GM12873 (cell line): ENCODE results near the gene CDC37L1.

Source experiments
- TF ChIP-seq, protein P1 (sequence below): IDR thresholded peaks from 2 replicates; pipeline ENCODE4 v1.5.1; 2012; ENCODE audit warnings: low read depth, mild to moderate bottlenecking, moderate library complexity, low read length, control low read depth; ENCODE audit not compliant: insufficient read depth; ENCODE audit errors: missing control alignments

The CDC37L1 gene

DNA sequence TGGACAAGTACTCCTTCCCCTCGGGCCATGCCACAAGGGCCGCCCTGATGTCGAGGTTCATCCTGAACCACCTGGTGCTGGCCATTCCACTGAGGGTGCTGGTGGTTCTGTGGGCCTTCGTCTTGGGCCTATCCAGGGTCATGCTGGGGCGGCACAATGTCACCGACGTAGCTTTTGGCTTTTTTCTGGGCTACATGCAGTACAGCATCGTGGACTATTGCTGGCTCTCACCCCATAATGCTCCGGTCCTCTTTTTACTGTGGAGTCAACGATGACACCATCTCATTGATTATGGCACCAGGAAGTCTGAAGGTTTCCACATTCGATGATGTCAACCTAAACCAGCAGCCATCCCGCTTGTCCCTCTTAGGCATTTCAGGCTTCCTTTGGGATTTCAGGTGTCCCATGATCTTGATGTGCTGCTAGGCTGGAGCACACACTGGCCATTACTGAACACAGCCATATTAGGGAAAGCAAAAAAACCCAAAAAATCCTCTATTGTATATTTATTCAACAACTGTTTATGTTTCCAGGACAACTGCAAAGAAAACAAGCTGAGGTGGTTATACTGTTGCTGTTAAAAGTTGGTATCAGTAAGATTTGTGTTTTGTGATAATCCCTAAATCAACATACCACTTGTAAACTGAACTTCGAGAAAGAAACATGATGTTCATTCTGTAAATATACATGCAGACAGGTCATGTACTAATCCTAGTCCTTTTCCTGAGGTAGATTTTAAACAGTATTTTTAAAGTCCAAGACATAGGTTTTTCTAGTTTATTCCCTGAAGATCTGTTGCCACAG is 16.2 kb upstream of the CDC37L1 start:
- TF ChIP-seq, protein P1, sequence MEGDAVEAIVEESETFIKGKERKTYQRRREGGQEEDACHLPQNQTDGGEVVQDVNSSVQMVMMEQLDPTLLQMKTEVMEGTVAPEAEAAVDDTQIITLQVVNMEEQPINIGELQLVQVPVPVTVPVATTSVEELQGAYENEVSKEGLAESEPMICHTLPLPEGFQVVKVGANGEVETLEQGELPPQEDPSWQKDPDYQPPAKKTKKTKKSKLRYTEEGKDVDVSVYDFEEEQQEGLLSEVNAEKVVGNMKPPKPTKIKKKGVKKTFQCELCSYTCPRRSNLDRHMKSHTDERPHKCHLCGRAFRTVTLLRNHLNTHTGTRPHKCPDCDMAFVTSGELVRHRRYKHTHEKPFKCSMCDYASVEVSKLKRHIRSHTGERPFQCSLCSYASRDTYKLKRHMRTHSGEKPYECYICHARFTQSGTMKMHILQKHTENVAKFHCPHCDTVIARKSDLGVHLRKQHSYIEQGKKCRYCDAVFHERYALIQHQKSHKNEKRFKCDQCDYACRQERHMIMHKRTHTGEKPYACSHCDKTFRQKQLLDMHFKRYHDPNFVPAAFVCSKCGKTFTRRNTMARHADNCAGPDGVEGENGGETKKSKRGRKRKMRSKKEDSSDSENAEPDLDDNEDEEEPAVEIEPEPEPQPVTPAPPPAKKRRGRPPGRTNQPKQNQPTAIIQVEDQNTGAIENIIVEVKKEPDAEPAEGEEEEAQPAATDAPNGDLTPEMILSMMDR = no peak

DNA sequence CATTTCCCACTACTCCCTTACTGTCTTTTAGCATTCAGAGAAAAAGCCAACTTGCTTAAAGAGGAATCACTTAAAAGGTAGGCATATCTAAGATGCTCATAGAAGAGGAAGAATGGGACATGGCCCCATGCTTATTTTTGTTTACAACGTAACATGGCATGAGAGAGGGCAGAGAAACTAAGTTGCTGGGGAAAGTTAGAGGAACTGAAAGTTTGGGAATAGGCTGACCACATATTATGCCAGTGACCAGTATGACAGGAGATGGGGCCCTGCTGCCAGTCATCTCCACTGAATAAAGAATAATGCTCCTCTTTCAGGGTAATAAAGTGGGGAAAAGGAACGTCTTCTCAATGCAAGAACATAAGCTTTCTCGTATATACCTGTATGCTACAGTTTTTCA is 15.4 kb upstream of the CDC37L1 start:
- TF ChIP-seq, protein P1 = no peak

DNA sequence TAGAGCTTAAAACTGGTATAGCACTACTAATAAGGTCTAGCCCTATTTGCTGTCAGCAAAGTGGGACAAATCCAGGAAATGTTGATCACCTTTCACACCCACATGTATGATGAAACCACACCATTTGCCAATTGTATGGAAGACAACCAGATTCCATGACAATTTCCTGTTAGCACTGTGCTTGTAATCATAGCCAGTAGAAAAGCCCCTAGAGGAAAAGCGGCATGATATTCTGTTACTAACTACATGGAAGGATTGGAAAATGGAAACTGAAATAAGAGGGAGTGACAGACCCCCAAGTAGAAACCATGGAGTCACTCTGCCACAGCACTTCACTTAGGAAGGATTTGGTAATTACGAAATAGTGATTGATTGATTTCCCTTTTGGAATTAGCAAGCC is 14.0 kb upstream of the CDC37L1 start:
- TF ChIP-seq, protein P1 = no peak

DNA sequence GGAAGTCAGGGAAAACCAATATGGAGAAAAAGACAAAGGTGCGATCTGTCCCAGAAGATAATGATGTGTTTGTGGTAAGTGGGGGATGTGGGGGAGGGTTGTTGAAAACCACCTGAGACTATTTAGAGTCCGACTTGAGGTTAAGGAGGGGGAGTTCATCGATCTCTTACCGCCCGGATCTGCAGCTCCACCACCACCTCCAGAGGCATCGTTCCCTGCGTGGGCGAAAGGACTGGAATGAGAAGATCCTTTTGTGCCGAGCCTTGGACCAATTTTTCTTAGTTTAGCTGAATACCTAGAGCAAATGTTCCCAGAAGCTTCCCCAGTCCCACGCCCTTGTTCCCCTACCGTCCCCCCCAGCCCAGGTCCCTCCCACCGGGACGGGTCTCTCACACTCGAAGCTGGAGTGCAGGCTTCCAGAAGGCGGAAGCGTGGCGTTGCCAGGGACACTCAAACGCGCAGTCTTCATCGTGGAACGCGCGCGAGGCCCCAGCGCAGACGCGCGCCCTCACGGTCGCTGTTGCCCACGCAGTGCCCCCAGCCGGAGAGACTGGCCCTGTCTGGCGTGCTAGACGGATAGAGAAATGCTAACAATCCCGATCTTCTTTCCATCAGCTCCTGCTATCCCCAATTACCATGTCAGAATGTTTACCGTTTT is 13.2 kb upstream of the CDC37L1 start, which contains the start of gene SPATA6L:
Gene SPATA6L (minus strand): TSS at position 439 of the 658 bp plus-strand sequence. CDS start 230 bp downstream, at position 209.
- TF ChIP-seq, protein P1 = peak; percentile 20

DNA sequence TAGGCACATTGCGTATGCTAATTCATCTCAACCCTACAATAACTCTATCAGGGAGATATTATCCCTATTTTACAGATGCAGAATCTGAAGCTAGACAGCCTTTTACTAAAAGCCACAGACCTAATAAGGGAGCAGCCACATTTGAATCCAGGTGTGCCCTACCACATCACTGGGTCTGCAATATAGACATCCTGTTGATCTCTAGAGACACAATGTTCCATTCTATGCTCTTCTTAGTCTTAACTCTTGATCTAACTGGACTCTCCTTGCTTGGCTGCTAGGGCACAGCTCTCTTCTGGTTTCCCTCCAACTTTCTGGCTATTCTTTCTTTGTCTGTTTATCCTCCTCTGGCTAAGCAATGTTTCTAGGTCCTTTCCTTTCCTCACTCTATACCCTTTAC is 11.7 kb upstream of the CDC37L1 start:
- TF ChIP-seq, protein P1 = no peak

DNA sequence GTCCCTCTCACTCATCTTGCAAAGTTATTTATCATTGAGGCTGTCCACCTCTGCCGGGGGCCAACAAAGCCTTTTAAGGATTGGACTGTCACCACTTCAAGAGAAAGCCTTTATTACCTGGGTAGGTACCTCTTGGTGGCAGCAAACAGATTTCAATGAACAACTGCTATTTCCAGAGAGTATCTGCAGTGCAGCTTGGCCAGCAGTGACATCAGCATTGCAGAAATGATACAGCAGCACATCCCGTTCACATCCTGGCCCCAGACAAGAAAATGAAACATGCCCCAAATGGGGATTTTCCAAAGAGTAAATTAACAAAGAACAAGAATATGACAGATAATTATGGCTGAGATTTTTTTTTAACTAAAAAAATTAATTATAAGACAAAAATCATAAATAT is 10.8 kb upstream of the CDC37L1 start:
- TF ChIP-seq, protein P1 = no peak

DNA sequence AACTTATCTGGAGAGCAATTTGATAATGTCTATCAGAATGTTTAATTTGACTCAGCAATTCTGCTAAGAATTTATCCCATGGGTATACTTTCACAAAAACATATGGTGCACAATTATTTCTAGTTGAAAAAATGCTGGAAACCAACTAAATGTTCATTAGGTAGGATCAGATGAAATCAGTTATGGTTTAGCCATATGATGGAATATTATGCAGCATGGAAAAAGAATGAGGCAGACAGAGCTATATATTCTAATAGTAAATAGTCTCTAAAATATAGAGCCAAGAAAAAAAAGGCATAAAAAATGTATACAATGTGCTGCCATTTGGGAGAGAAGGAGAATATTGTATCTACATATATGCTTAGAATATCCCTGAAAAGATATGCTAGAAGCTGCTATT is 9.5 kb upstream of the CDC37L1 start:
- TF ChIP-seq, protein P1 = no peak
